ENCODE results near the gene TEX47.

The TEX47 gene

DNA sequence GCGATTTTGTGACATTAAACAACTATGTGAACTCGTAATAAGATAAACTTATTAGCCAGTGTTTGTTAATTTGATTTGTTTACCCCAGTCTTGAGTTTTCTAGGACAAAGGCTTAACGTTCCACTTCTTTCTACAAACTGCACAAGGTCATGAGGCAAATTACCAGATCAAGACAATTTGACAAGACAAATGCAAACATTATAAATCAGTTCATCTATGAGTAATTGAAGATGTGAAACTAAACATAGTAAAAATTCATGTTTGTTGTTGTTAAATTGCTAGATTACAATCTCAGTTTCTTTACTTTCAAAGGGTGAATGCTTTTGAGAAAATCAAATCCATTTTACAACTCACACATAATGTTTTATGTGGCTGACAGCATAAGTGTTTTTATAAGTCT is 49.4 kb downstream of the TEX47 start:
- no peaks in the 10 kb centered on the region for H3K9me3 ChIP-seq (ENCODE audit: control insufficient read depth, insufficient read depth, low read length)
- no peak overlapping the region for H3K27ac ChIP-seq (ENCODE audit: low read length)
- no peaks in the 10 kb centered on the region for H3K27me3 ChIP-seq (ENCODE audit: control insufficient read depth, insufficient read depth, low read length)
- H3K4me3 ChIP-seq (ENCODE audit: low read length) = no peak overlapping the region
- no peak for DNase-seq (ENCODE audit: low read depth, low spot score)
- no CpG with 5 or more reads among the region's 3 CpGs for WGBS (ENCODE audit: insufficient coverage, insufficient read length)
- H3K36me3 ChIP-seq (ENCODE audit: control insufficient read depth, insufficient read depth, low read length) = no peaks in the 10 kb centered on the region
- H3K4me1 ChIP-seq (ENCODE audit: control insufficient read depth, insufficient read depth, low read length) = no peaks in the 10 kb centered on the region
